IMR-90 (cell line): ENCODE measurements around the gene SLC8A1. TPM values are rescaled to one million over a fixed set of nuclear protein-coding genes. Genes with fewer than 3 reads are reported as not detected.

ENCODE experiments used
- ATAC-seq: fragments of 200-7000 bp; cut with Tn5 transposase; 2 replicates; pipeline ENCODE4 v1.9.1; 2020; ENCODE audit warnings: low read depth, mild to moderate bottlenecking, moderate library complexity
- BruUV-seq: library from RNA; stranded (reverse); fragments of 400-500 nt; replicated peaks from 2 replicates; lab custom pipeline; 2021; lab: Mats Ljungman, UMichigan
- CTCF ChIA-PET: fragments of 300-600 bp; formaldehyde crosslinking; extraction: SDS; loops from one replicate; lab custom pipeline; 2021; ENCODE audit warnings: antibody characterized with exemption; lab: Yijun Ruan, JAX
- POLR2A ChIA-PET: fragments of 300-600 bp; sonication (Branson Sonifier 250); formaldehyde crosslinking; loops from one replicate; lab custom pipeline; 2022; ENCODE audit warnings: antibody characterized with exemption; ENCODE audit not compliant: unreplicated experiment; lab: Charles Lee
- DNase-seq: peaks from one replicate; pipeline ENCODE4 v3.0.0; 2013
- H2AFZ ChIP-seq: replicated peaks from 2 replicates; pipeline ENCODE3; 2013; ENCODE audit warnings: low read length, mild to moderate bottlenecking; ENCODE audit not compliant: poor library complexity
- H2AK5ac ChIP-seq: 2 replicates; pipeline ENCODE4 v1.6.1; 2013; ENCODE audit warnings: low read depth, low read length, inconsistent platforms
- H2AK9ac ChIP-seq: replicated peaks from 2 replicates; pipeline ENCODE3; 2013; ENCODE audit warnings: mild to moderate bottlenecking, low read depth, low read length, moderate library complexity; ENCODE audit not compliant: poor library complexity
- H2BK120ac ChIP-seq: 2 replicates; pipeline ENCODE4 v1.6.1; 2013; ENCODE audit warnings: low read depth, low read length, inconsistent platforms
- H2BK15ac ChIP-seq: 3 replicates; pipeline ENCODE4 v1.6.1; 2013; ENCODE audit warnings: low read depth, low read length, inconsistent platforms
- H2BK20ac ChIP-seq: 2 replicates; pipeline ENCODE4 v1.6.1; 2013; ENCODE audit warnings: low read depth, mild to moderate bottlenecking, inconsistent platforms, low read length, moderate library complexity
- H2BK5ac ChIP-seq: 2 replicates; pipeline ENCODE4 v1.6.1; 2013; ENCODE audit warnings: mild to moderate bottlenecking, low read depth, low read length, inconsistent platforms; ENCODE audit not compliant: poor library complexity, severe bottlenecking
- H3K14ac ChIP-seq: replicated peaks from 2 replicates; pipeline ENCODE4 v1.6.1; 2013; ENCODE audit warnings: low read depth, low read length, inconsistent platforms
- H3K18ac ChIP-seq: 2 replicates; pipeline ENCODE4 v1.6.1; 2013; ENCODE audit warnings: low read depth, low read length, control low read depth
- H3K23ac ChIP-seq: 2 replicates; pipeline ENCODE4 v1.6.1; 2013; ENCODE audit warnings: low read depth, low read length, inconsistent platforms
- H3K27ac ChIP-seq: 2 replicates; pipeline ENCODE4 v1.5.1; 2013; ENCODE audit warnings: mild to moderate bottlenecking, control low read depth, low read length; ENCODE audit not compliant: insufficient read depth
- H3K27me3 ChIP-seq: 2 replicates; pipeline ENCODE4 v1.6.1; 2013; ENCODE audit warnings: low read length; ENCODE audit not compliant: control insufficient read depth, insufficient read depth
- H3K36me3 ChIP-seq: 2 replicates; pipeline ENCODE4 v1.6.1; 2013; ENCODE audit warnings: low read length, mixed read lengths; ENCODE audit not compliant: control insufficient read depth, insufficient read depth
- H3K4ac ChIP-seq: 2 replicates; pipeline ENCODE4 v1.6.1; 2013; ENCODE audit warnings: low read depth, low read length, inconsistent platforms
- H3K4me1 ChIP-seq: 2 replicates; pipeline ENCODE4 v1.6.1; 2013; ENCODE audit warnings: low read length, mixed read lengths; ENCODE audit not compliant: control insufficient read depth, insufficient read depth
- H3K4me2 ChIP-seq: 2 replicates; pipeline ENCODE4 v1.6.1; 2013; ENCODE audit warnings: low read depth, mild to moderate bottlenecking, control low read depth, low read length, moderate library complexity
- H3K4me3 ChIP-seq: 2 replicates; pipeline ENCODE4 v1.5.1; 2013; ENCODE audit warnings: low read depth, mild to moderate bottlenecking, control low read depth, low read length, moderate library complexity; ENCODE audit not compliant: insufficient read depth
- H3K56ac ChIP-seq: 2 replicates; pipeline ENCODE4 v1.6.1; 2013; ENCODE audit warnings: low read length, inconsistent platforms; ENCODE audit not compliant: insufficient read depth; ENCODE audit errors: extremely low read depth
- H3K79me1 ChIP-seq, 2 experiments: 2 replicates each; pipeline ENCODE4 v1.6.1; 2013; ENCODE audit warnings: low read length in 2 of 2, inconsistent platforms in 1 of 2, low read depth in 1 of 2
- H3K9ac ChIP-seq: 2 replicates; pipeline ENCODE4 v1.6.1; 2013; ENCODE audit warnings: low read depth, low read length, control low read depth
- H3K9me1 ChIP-seq: 2 replicates; pipeline ENCODE4 v1.6.1; 2013; ENCODE audit warnings: low read length, inconsistent platforms; ENCODE audit not compliant: insufficient read depth
- H3K9me3 ChIP-seq: 2 replicates; pipeline ENCODE4 v1.6.1; 2013; ENCODE audit warnings: low read length; ENCODE audit not compliant: control insufficient read depth, insufficient read depth
- H4K20me1 ChIP-seq: 2 replicates; pipeline ENCODE4 v1.6.1; 2013; ENCODE audit warnings: low read length, inconsistent platforms; ENCODE audit not compliant: insufficient read depth
- H4K5ac ChIP-seq: 2 replicates; pipeline ENCODE4 v1.6.1; 2013; ENCODE audit warnings: mild to moderate bottlenecking, low read depth, low read length, control low read depth
- H4K8ac ChIP-seq, 2 experiments: 2 replicates each; pipeline ENCODE4 v1.6.1; 2013; ENCODE audit warnings: low read depth in 2 of 2, low read length in 2 of 2, control low read depth in 1 of 2, inconsistent platforms in 1 of 2
- H4K91ac ChIP-seq: 2 replicates; pipeline ENCODE4 v1.6.1; 2013; ENCODE audit warnings: low read depth, low read length, inconsistent platforms; ENCODE audit not compliant: insufficient read depth
- BHLHE40 ChIP-seq: fragments of 150-350 bp; IDR thresholded peaks from 2 replicates; pipeline ENCODE4 v1.6.1; 2016; ENCODE audit warnings: mild to moderate bottlenecking, low read depth, low read length
- CEBPB ChIP-seq: IDR thresholded peaks from 2 replicates; pipeline ENCODE4 v1.6.1; 2012; ENCODE audit warnings: low read depth, low read length, improper control_type of control experiment
- CTCF ChIP-seq: conservative IDR thresholded peaks from 2 replicates; pipeline ENCODE4 v1.5.1; 2012; ENCODE audit warnings: mild to moderate bottlenecking, low read depth, low read length, improper control_type of control experiment
- ELK1 ChIP-seq: fragments of 150-350 bp; IDR thresholded peaks from 2 replicates; pipeline ENCODE4 v1.6.1; 2016; ENCODE audit warnings: low read depth, mild to moderate bottlenecking, low read length, moderate library complexity, borderline replicate concordance
- FOS ChIP-seq: fragments of 150-350 bp; IDR thresholded peaks from 2 replicates; pipeline ENCODE4 v1.6.1; 2016; ENCODE audit warnings: low read depth, low read length
- MAFK ChIP-seq: IDR thresholded peaks from 2 replicates; pipeline ENCODE4 v1.6.1; 2012; ENCODE audit warnings: low read depth, low read length, improper control_type of control experiment
- MAZ ChIP-seq: IDR thresholded peaks from 2 replicates; pipeline ENCODE4 v1.6.1; 2012; ENCODE audit warnings: low read depth, mild to moderate bottlenecking, low read length, improper control_type of control experiment, moderate library complexity, borderline replicate concordance
- MXI1 ChIP-seq: IDR thresholded peaks from 2 replicates; pipeline ENCODE4 v1.6.1; 2012; ENCODE audit warnings: low read depth, mild to moderate bottlenecking, low read length, moderate library complexity, borderline replicate concordance
- NFE2L2 ChIP-seq: fragments of 150-350 bp; IDR thresholded peaks from 2 replicates; pipeline ENCODE4 v1.6.1; 2016; ENCODE audit warnings: low read depth, mild to moderate bottlenecking, low read length
- POLR2A ChIP-seq: IDR thresholded peaks from 2 replicates; pipeline ENCODE4 v1.6.1; 2012; ENCODE audit warnings: mild to moderate bottlenecking, low read depth, low read length
- RAD21 ChIP-seq: IDR thresholded peaks from 2 replicates; pipeline ENCODE4 v1.6.1; 2012; ENCODE audit warnings: low read length, improper control_type of control experiment
- RCOR1 ChIP-seq: IDR thresholded peaks from 2 replicates; pipeline ENCODE4 v1.6.1; 2012; ENCODE audit warnings: mild to moderate bottlenecking, low read length, improper control_type of control experiment; ENCODE audit not compliant: insufficient replicate concordance
- USF2 ChIP-seq: fragments of 150-350 bp; IDR thresholded peaks from 2 replicates; pipeline ENCODE4 v1.6.1; 2017; ENCODE audit warnings: mild to moderate bottlenecking, antibody characterized with exemption, low read length, low read depth
- WGBS, 2 experiments: methylation state at CpG; one replicate each; pipeline versions ENCODE4 v1.1.5 to v1.1.7; 2013; ENCODE audit warnings: missing lambda C conversion rate in 2 of 2; ENCODE audit not compliant: insufficient read length in 1 of 2; ENCODE audit errors: extremely low coverage in 2 of 2; 5-methylcytosine and 5-hydroxymethylcytosine counted together
- dilution Hi-C: fragments of 300-500 bp; cut with HindIII; formaldehyde crosslinking; loops from one replicate; pipeline ENCODE4 v1.14.3; 2018; ENCODE audit warnings: low sequenced_read_pairs; ENCODE audit not compliant: unreplicated experiment
- in situ Hi-C: fragments of 300-500 bp; cut with MboI; formaldehyde crosslinking; loops from 3 replicates; pipeline ENCODE4 v1.14.3; 2019; ENCODE audit warnings: low sequenced_read_pairs, inconsistent platforms, mixed read lengths
- intact Hi-C: fragments of 100-400 bp; cut with micrococcal nuclease; formaldehyde crosslinking; loops from 2 replicates; pipeline ENCODE4 v1.10.0; 2022
- polyA plus RNA-seq, 3 experiments: library from polyadenylated mRNA; depleted of rRNA; stranded (reverse); fragments of >200 nt; gene quantifications; 2 replicates each; pipeline ENCODE4 v1.2.3, GENCODE V29; 2012; ENCODE audit warnings: low replicate concordance in 1 of 3
- total RNA-seq: library from RNA; depleted of rRNA; stranded (reverse); fragments of >200 nt; gene quantifications from 2 replicates; pipeline ENCODE4 v1.2.3, GENCODE V29; 2012

Gene SLC8A1
- total and polyA plus RNA-seq, 2 of the 4 experiments (the other 2 are of a cell fraction) = 7.7 to 57.0 TPM

- WGBS, 2 experiments = 80% methylated on average over 2 of the region's 9 CpGs; no CpG with 5 or more reads in 1 of the 2 experiments
- POLR2A ChIA-PET = no interaction called here
- Histone ChIP-seq H4K8ac (peak overlapping the region; percentile 3 to 52; a peak in 2 of 4 replicates), H3K4me1 (peaks cover 23% of the 10 kb centered on the region), H2AFZ (no peak overlapping the region), H3K27me3 (no peaks in the 10 kb centered on the region), H3K23ac (peak overlapping the region; percentile 52; the same call in 1 of the 2 replicates), H3K79me1 (peaks cover 46 to 78% of the 10 kb centered on the region in 2 experiments), H4K5ac (0 out of 2 replicates have a peak overlapping the region, but pooled peaks have one; percentile 10), H2BK5ac (peak overlapping the region; percentile 64), H4K91ac (peak overlapping the region; percentile 74), H3K56ac (peak overlapping the region; percentile 53), H3K9me1 (peaks cover 27% of the 10 kb centered on the region), H3K27ac (peak overlapping the region; percentile 48), H3K36me3 (no peaks in the 10 kb centered on the region), H2BK20ac (peak overlapping the region; percentile 61), H4K20me1 (no peaks in the 10 kb centered on the region), H3K18ac (peak overlapping the region; percentile 70; the same call in 1 of the 2 replicates), H3K4me3 (no peak overlapping the region), H3K4me2 (peak overlapping the region; percentile 13; the same call in 1 of the 2 replicates), H2AK9ac (no peak overlapping the region), H2BK15ac (peak overlapping the region; percentile 0), H2BK120ac (peak overlapping the region; percentile 78), H3K4ac (peak overlapping the region; percentile 82), H3K14ac (peak overlapping the region; percentile 44), H3K9ac (no peak overlapping the region), H3K9me3 (no peaks in the 10 kb centered on the region), H2AK5ac (peak overlapping the region; percentile 81)
- ATAC-seq (no peak), DNase-seq (no peak)
- dilution Hi-C loops = no loop called here
- CTCF ChIA-PET = interaction anchor here (0.6 to 0.9 kb wide), 2 partner anchors 14 to 71 kb away, joined by 3 to 5 read pairs; no protein-coding TSS in a partner anchor
- intact Hi-C loops = loop anchor here (5.0 kb wide), 1 partner anchor 838 kb away; no protein-coding TSS in a partner anchor
- TF ChIP-seq BHLHE40 = no peak
- TF ChIP-seq NFE2L2 = no peak
- no peak for TF ChIP-seq FOS
- no peak for TF ChIP-seq USF2
- no peak for TF ChIP-seq MAZ
- TF ChIP-seq RCOR1 = no peak
- TF ChIP-seq RAD21 = no peak
- no peak for TF ChIP-seq POLR2A
- no peak for TF ChIP-seq ELK1
- no peak for TF ChIP-seq MXI1
- TF ChIP-seq CTCF = no peak
- no peak for TF ChIP-seq CEBPB
- TF ChIP-seq MAFK = no peak
- no TSS peak for BruUV-seq
- in situ Hi-C loops = no loop called here
These were observed 16.3 kb downstream of the SLC8A1 start for GRCh38 chr2:40435426-40436092.
